Right renal pelvis (tissue), 4 donors: ENCODE results near the gene ZNF618. TPM values are rescaled to one million over a fixed set of nuclear protein-coding genes. Genes with fewer than 3 reads are reported as not detected.

ENCODE experiments used
- polyA plus RNA-seq, 4 donors: library from polyadenylated mRNA; unstranded; fragments of 120-200 nt; gene quantifications; one replicate each; pipeline ENCODE4 v1.2.1, GENCODE V29; 2013; ENCODE audit not compliant: insufficient read length in 4 of 4

The ZNF618 gene
- polyA plus RNA-seq, 4 donors = 40.2 to 43.4 (median 41.8) TPM

Other genes with a start within 250 kb of the ZNF618 start
- 1 to 10 TPM; 1.2 to 2.2 (median 2.0) TPM for gene AMBP, start 202.0 kb downstream of the ZNF618 start, polyA plus RNA-seq
- 100 to 1,000 TPM; 156 to 211 (median 169) TPM for gene KIF12, start 223.0 kb downstream of the ZNF618 start, polyA plus RNA-seq